Measurements from ENCODE around the gene UAP1L1.
"Not testable (repeated sequence)": the region's sequence is repeated elsewhere in the genome, so short reads cannot be mapped to it uniquely, and the experiment has no call there.

The UAP1L1 gene

GRCh38 chr9:137114613-137115393 is 37.5 kb downstream of the UAP1L1 start, which contains the start of gene DPP7:
Gene DPP7 (minus strand): TSS chr9:137114733. CDS start chr9:137114713, 20 bp downstream.
- peak; percentile 54 for DNase-seq

- DNase-seq: no peak
Measured at GRCh38 chr9:137115394-137116026, 38.2 kb downstream of the UAP1L1 start.

- no peak for DNase-seq
Measured at GRCh38 chr9:137116027-137116507, 38.8 kb downstream of the UAP1L1 start.

- DNase-seq: no peak
Measured at GRCh38 chr9:137116728-137117127, 39.4 kb downstream of the UAP1L1 start.

- DNase-seq: no peak
Measured at GRCh38 chr9:137117269-137117731, 40.0 kb downstream of the UAP1L1 start.

- DNase-seq: not testable (repeated sequence)
Measured at GRCh38 chr9:137118092-137118603, 40.8 kb downstream of the UAP1L1 start.

- DNase-seq: not testable (repeated sequence)
Measured at GRCh38 chr9:137121927-137122795, 44.8 kb downstream of the UAP1L1 start.

- DNase-seq: not testable (repeated sequence)
Measured at GRCh38 chr9:137122796-137123467, 45.6 kb downstream of the UAP1L1 start.

GRCh38 chr9:137123468-137123837 is 46.1 kb downstream of the UAP1L1 start:
- no peak for DNase-seq

GRCh38 chr9:137123952-137124462 is 46.7 kb downstream of the UAP1L1 start:
- DNase-seq: not testable (repeated sequence)

GRCh38 chr9:137126786-137127185 is 49.5 kb downstream of the UAP1L1 start:
- DNase-seq: no peak

GRCh38 chr9:137127301-137128157 is 50.2 kb downstream of the UAP1L1 start:
- no peak for DNase-seq

GRCh38 chr9:137128158-137128861 is 51.0 kb downstream of the UAP1L1 start:
- no peak for DNase-seq

GRCh38 chr9:137128862-137129455 is 51.6 kb downstream of the UAP1L1 start:
- peak; percentile 22 for DNase-seq

- DNase-seq: peak; percentile 90
Measured at GRCh38 chr9:137129456-137130175, 52.3 kb downstream of the UAP1L1 start.

GRCh38 chr9:137130176-137130755 is 52.9 kb downstream of the UAP1L1 start:
- peak; percentile 9 for DNase-seq
